ENCODE results near the gene ZNF711.

DNA sequence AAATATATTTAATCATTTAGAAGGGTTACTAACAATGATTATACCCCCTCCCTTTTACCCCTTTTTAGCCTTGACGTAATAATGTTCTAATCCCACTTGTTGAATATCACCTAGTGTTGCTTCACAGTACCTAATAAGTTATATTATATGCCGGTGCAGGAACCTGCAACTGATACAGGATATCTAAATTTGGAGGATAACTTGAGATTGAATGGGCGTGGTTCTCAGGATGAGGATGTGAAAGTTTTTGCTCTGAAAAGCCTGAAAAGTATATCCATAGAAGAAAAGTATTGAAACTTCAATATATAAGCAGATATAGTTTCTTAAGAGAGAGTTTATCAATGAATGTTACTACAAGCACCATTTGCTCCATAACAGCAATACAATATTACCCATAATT lies 59.8 kb downstream of the ZNF711 start:
- no peak for TF ChIP-seq POLR2A (IDR thresholded peaks at IDR 0.05)
- TF ChIP-seq, protein P1, sequence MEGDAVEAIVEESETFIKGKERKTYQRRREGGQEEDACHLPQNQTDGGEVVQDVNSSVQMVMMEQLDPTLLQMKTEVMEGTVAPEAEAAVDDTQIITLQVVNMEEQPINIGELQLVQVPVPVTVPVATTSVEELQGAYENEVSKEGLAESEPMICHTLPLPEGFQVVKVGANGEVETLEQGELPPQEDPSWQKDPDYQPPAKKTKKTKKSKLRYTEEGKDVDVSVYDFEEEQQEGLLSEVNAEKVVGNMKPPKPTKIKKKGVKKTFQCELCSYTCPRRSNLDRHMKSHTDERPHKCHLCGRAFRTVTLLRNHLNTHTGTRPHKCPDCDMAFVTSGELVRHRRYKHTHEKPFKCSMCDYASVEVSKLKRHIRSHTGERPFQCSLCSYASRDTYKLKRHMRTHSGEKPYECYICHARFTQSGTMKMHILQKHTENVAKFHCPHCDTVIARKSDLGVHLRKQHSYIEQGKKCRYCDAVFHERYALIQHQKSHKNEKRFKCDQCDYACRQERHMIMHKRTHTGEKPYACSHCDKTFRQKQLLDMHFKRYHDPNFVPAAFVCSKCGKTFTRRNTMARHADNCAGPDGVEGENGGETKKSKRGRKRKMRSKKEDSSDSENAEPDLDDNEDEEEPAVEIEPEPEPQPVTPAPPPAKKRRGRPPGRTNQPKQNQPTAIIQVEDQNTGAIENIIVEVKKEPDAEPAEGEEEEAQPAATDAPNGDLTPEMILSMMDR (IDR thresholded peaks at IDR 0.05), result no peak
